Immature natural killer cell (primary cell): Measurements from ENCODE around the gene MYO7A. TPM values are rescaled to one million over a fixed set of nuclear protein-coding genes. Genes with fewer than 3 reads are reported as not detected.

Experiments
- DNase-seq, 3 donors: peaks; one replicate each; pipeline ENCODE4 v3.0.0; 2022; ENCODE audit warnings: mixed read lengths in 1 of 3
- H3K27ac Mint-ChIP-seq, 6 donors: one replicate each; pipeline ENCODE4 v1.8.0; 2020; ENCODE audit warnings: mixed read lengths in 6 of 6, mild to moderate bottlenecking in 5 of 6, inconsistent platforms in 4 of 6, moderate library complexity in 3 of 6
- H3K27me3 Mint-ChIP-seq, 3 donors: one replicate each; pipeline ENCODE4 v1.8.0; 2020 to 2021; ENCODE audit warnings: low read depth in 3 of 3, mild to moderate bottlenecking in 3 of 3, mixed read lengths in 3 of 3, moderate library complexity in 3 of 3, inconsistent platforms in 1 of 3
- H3K36me3 Mint-ChIP-seq, 3 donors: one replicate each; pipeline ENCODE4 v1.8.0; 2020; ENCODE audit warnings: mixed read lengths in 3 of 3, inconsistent platforms in 2 of 3, mild to moderate bottlenecking in 2 of 3
- H3K4me1 Mint-ChIP-seq, 2 donors: one replicate each; pipeline ENCODE4 v1.8.0; 2020; ENCODE audit warnings: inconsistent platforms in 2 of 2, mild to moderate bottlenecking in 2 of 2, mixed read lengths in 2 of 2, moderate library complexity in 1 of 2
- H3K4me3 Mint-ChIP-seq, 5 donors: one replicate each; pipeline ENCODE4 v1.8.0; 2020; ENCODE audit warnings: mild to moderate bottlenecking in 5 of 5, mixed read lengths in 5 of 5, inconsistent platforms in 3 of 5, moderate library complexity in 3 of 5
- H3K9me3 Mint-ChIP-seq, 6 donors: one replicate each; pipeline ENCODE4 v1.8.0; 2020; ENCODE audit warnings: mild to moderate bottlenecking in 6 of 6, mixed read lengths in 6 of 6, inconsistent platforms in 4 of 6, moderate library complexity in 3 of 6
- polyA plus RNA-seq, 3 donors: library from polyadenylated mRNA; unstranded; fragments of 300-500 nt; fragmentation: Illumina TruSeq; gene quantifications; one replicate each; pipeline ENCODE4 v1.2.3, GENCODE V29; 2021

Gene MYO7A
- polyA plus RNA-seq, 3 donors from 2014 or later, result 0.21 to 0.45 TPM; not detected in 1

DNA sequence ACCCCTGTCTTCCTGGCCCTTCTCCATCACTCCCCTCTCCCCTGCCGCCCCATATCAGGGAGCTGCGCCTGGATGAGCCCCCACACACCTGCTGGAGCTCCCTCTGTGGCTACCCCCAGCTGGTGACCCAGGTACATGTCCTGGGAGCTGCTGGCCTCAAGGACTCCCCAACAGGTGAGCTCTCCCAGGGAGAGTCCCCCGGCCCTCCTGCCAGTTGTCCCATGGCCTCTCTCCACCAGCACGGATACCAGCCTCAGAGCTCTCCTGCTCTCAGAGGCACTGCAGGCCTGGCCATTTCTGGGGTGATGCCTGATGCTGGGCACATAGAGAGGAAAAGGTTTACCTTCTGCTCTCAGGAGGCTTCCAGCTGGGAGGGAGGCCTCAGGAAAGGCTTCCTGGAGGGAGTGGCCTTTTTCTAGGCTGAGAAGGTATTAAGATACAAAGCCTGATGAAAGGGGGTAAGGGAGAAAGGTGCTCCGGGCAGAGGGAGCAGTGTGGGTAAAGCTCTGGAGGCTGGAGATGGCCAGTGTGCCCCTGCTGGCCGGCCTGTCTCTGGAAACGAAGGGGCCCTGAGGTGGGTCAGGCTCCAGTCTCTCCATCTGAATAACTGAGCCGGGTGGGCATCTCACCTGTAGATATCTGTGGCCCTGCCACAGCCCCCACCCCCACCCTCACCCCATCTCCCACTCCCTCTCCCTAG is 6.0 kb upstream of the MYO7A start:
- Mint-ChIP-seq H3K9me3 (no peaks in the 10 kb centered on the region), H3K36me3 (peaks cover 3 to 13% (median 5%) of the 10 kb centered on the region in 3 donors), H3K4me1 (peaks cover 0 to 14% of the 10 kb centered on the region in 2 donors), H3K4me3 (no peak overlapping the region), H3K27me3 (peaks cover 0 to 5% (median 2%) of the 10 kb centered on the region in 3 donors), H3K27ac (no peak overlapping the region)
- no peak for DNase-seq

DNA sequence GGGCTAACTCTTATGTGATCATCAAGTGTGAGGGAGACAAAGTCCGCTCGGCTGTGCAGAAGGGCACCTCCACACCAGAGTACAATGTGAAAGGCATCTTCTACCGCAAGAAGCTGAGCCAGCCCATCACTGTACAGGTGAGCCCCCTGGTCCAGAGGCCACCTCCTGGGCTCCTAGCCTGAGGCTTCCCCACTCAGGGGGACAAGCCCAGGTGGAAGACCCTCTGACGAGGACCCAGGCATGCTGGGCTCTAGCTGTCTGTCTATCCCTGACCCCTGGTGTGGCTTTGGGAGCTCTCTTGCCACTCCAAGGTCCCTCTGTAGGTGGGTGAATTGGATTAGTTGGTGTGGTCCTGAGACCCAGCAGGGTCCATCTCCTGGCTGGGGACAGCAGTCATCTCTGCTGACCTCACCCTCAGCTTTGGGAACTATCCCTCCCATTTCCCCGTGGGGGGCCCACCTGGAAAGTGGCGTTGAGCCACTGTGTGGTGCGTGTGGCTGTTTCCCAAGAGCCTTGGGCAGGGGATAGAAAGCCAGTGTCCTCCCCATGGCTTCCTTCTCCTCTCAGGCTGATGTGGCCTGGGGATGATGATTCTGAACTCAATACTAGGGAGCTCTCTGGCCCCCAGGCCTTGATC is 5.4 kb upstream of the MYO7A start:
- H3K27me3 Mint-ChIP-seq, result peaks cover 2 to 11% (median 3%) of the 10 kb centered on the region in 3 donors

DNA sequence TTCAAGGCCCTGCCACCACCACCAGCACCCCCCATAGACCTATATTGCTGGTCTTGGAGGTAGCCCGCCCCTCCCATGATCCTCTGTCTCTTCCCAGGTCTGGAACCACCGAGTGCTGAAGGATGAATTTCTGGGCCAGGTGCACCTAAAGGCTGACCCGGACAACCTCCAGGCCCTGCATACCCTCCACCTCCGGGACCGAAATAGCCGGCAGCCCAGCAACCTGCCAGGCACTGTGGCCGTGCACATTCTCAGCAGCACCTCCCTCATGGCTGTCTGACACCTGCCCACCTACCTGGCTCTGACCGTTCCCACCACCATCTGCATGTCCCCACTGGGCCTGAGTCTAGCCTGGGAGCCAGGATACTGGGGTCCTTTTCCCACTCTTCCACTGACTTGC is 4.5 kb upstream of the MYO7A start:
- no peak for DNase-seq
- no peaks in the 10 kb centered on the region for H3K9me3 Mint-ChIP-seq
- H3K27me3 Mint-ChIP-seq, result peaks cover 2 to 11% (median 4%) of the 10 kb centered on the region in 3 donors
- H3K36me3 Mint-ChIP-seq, result peaks cover 3 to 13% (median 5%) of the 10 kb centered on the region in 3 donors
- no peak overlapping the region for H3K27ac Mint-ChIP-seq
- peaks cover 5 to 20% of the 10 kb centered on the region in 2 donors for H3K4me1 Mint-ChIP-seq
- no peak overlapping the region for H3K4me3 Mint-ChIP-seq

More for the DNA sequence above, 5.4 kb upstream of the MYO7A start:
- no peak for DNase-seq
- H3K36me3 Mint-ChIP-seq, result peaks cover 3 to 13% (median 5%) of the 10 kb centered on the region in 3 donors
- no peak overlapping the region for H3K4me3 Mint-ChIP-seq
- no peaks in the 10 kb centered on the region for H3K9me3 Mint-ChIP-seq
- H3K27ac Mint-ChIP-seq, result no peak overlapping the region
- H3K4me1 Mint-ChIP-seq, result peaks cover 5 to 19% of the 10 kb centered on the region in 2 donors

DNA sequence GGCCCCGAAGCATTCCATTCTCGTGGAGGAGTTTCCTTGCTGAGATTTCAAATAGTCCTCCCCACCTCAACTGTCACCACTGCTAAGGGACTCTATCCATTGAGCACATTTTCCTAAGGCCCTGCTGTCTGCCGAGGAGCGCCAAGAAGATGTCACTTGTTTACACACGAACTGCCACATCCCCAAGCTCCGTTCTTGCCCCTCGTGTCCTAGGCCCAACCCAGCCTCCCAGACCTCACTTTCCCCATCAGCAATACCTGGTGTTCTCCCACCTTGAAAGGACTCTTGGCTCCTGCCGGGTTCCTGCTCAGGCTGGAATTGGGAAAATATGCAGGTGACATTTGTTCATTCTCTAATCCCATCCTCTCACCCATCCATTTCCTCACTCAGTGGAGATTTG is 4.0 kb upstream of the MYO7A start:
- Mint-ChIP-seq H3K27ac (no peak overlapping the region), H3K27me3 (peaks cover 2 to 11% (median 4%) of the 10 kb centered on the region in 3 donors), H3K36me3 (peaks cover 3 to 13% (median 5%) of the 10 kb centered on the region in 3 donors), H3K9me3 (no peaks in the 10 kb centered on the region), H3K4me1 (peaks cover 5 to 20% of the 10 kb centered on the region in 2 donors), H3K4me3 (no peak overlapping the region)
- no peak for DNase-seq

DNA sequence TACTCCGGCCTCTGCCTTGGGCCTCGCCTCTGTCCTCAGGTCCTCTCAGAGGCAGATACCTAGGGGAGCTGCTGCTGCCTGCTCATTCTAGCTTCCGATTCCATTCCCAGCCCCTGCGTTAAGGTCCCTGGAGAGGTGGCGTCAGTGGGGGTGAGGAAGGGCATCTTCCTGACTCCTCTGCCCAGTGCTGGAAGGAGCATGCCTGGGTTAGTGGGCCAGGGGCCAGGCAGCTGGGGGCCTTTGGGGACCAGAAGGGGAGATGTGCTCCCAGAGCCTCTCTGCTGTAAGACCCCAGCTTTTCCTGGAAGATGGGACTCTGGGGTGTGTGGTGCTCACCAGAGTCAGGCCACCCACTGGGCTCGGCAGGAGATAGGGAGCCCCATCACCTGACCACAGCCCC is 3.6 kb upstream of the MYO7A start:
- no peak overlapping the region for H3K4me3 Mint-ChIP-seq
- DNase-seq, result no peak
- peaks cover 5 to 20% of the 10 kb centered on the region in 2 donors for H3K4me1 Mint-ChIP-seq
- peaks cover 3 to 13% (median 5%) of the 10 kb centered on the region in 3 donors for H3K36me3 Mint-ChIP-seq
- H3K27me3 Mint-ChIP-seq, result peaks cover 4 to 11% (median 4%) of the 10 kb centered on the region in 3 donors
- H3K27ac Mint-ChIP-seq, result no peak overlapping the region
- H3K9me3 Mint-ChIP-seq, result no peaks in the 10 kb centered on the region

DNA sequence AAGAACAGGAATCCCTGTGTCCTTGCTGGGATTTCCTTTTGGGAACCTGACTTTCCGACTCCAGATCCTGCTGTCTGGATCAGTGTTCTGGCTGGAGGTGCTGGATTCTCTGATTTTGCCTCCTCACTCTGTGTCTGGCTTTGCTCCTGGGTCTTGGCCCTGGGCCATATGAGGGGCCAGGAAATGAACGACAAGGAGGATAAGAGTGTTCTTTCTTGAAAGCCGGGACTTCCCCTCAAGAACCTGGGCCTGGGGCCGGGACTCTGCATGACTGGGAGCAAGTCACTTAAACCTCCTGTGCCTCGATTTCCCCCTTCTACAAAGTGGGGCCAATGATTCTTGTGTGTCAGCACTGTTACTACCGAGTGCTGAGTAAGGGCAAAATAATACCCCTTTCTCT is 2.9 kb upstream of the MYO7A start:
- no peak overlapping the region for H3K4me3 Mint-ChIP-seq
- H3K4me1 Mint-ChIP-seq, result peaks cover 5 to 20% of the 10 kb centered on the region in 2 donors
- DNase-seq, result no peak
- no peak overlapping the region for H3K27ac Mint-ChIP-seq
- no peaks in the 10 kb centered on the region for H3K9me3 Mint-ChIP-seq
- H3K27me3 Mint-ChIP-seq, result peaks cover 4 to 11% (median 6%) of the 10 kb centered on the region in 3 donors
- H3K36me3 Mint-ChIP-seq, result peaks cover 3 to 13% (median 5%) of the 10 kb centered on the region in 3 donors

DNA sequence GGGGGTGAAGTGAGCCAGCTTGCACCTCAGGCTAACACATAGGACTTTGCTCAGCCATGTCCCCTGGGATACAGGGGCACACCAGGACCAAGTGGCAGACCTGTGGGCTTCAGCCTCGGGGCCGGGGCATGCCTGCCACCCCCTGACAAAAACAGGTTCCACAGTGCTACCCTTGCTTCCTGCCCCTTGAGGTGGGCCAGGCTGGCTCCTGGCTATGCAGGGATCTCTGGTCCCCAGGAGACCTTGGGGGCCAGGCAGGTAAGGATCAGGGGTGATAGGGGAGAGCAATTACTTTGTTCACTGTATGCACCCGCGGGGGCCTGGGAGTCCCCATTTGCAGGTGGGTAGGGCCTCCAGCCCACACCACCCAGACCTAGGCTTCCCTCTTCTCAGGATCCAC is 2.4 kb upstream of the MYO7A start:
- Mint-ChIP-seq H3K4me1 (peaks cover 5 to 19% of the 10 kb centered on the region in 2 donors), H3K27me3 (peaks cover 6 to 12% (median 6%) of the 10 kb centered on the region in 3 donors), H3K9me3 (no peaks in the 10 kb centered on the region), H3K36me3 (peaks cover 3 to 9% (median 4%) of the 10 kb centered on the region in 3 donors), H3K27ac (no peak overlapping the region), H3K4me3 (no peak overlapping the region)
- DNase-seq, result no peak

DNA sequence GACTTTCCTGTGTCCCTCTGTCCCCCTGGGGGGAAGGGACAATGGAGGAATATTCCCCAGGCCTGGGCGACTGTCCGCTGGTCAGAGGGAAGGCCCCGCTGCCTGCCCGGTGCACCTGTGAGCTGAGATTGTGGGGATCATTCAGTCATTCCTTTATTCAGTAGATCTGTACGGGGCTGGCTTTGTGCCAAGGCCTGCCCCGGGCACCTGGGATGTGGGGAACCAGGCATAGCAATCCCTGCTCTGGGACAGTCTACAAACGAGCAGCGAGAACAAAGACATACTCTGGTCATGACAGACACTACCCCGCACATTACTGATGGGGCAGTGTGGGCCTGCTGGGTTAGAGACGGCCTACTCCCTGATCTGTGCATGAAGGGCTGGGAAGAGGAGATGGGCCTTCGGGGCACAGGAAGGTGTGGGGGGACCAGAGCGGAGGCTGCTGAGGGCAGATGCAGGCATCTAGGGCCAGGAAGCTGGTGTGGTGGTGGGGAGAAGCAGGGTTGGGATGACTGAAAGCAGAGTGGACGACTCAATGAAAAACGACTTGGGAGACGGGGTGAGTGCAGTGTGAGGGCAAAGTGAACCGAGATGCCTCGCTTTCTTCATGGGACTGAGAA is 1.8 kb upstream of the MYO7A start:
- peaks cover 6 to 12% (median 6%) of the 10 kb centered on the region in 3 donors for H3K27me3 Mint-ChIP-seq
- no peaks in the 10 kb centered on the region for H3K9me3 Mint-ChIP-seq
- peaks cover 5 to 13% of the 10 kb centered on the region in 2 donors for H3K4me1 Mint-ChIP-seq
- peak overlapping the region; percentile 7 to 44 (median 27) for H3K4me3 Mint-ChIP-seq
- no peak for DNase-seq
- peaks cover 0 to 9% (median 3%) of the 10 kb centered on the region in 3 donors for H3K36me3 Mint-ChIP-seq
- no peak overlapping the region for H3K27ac Mint-ChIP-seq

DNA sequence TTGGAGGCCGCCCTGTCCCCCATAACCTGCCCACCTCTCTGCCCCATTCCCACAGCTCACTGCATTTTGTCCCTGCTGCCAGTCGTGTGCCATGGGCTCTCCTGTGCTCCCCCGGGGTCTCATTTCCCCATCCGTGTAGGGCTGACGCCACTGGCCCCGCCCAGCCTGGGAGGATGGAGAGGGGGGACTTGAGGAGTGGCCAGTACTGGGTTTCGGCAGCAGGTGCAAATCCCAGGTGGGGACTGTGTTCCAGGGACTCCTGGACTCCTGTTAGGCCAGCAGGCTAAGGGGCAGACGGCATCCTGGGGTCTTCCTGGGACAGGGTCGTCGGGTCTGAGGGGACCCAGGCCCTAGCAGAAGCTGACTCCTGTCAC is 1.2 kb upstream of the MYO7A start:
- peaks cover 6 to 16% (median 6%) of the 10 kb centered on the region in 3 donors for H3K27me3 Mint-ChIP-seq
- H3K27ac Mint-ChIP-seq, result no peak overlapping the region
- H3K4me1 Mint-ChIP-seq, result peaks cover 5 to 13% of the 10 kb centered on the region in 2 donors
- H3K9me3 Mint-ChIP-seq, result no peaks in the 10 kb centered on the region
- peaks cover 0 to 9% (median 3%) of the 10 kb centered on the region in 3 donors for H3K36me3 Mint-ChIP-seq
- peak overlapping the region in 1 of 5 donors; percentile 38 for H3K4me3 Mint-ChIP-seq
- DNase-seq, result no peak

DNA sequence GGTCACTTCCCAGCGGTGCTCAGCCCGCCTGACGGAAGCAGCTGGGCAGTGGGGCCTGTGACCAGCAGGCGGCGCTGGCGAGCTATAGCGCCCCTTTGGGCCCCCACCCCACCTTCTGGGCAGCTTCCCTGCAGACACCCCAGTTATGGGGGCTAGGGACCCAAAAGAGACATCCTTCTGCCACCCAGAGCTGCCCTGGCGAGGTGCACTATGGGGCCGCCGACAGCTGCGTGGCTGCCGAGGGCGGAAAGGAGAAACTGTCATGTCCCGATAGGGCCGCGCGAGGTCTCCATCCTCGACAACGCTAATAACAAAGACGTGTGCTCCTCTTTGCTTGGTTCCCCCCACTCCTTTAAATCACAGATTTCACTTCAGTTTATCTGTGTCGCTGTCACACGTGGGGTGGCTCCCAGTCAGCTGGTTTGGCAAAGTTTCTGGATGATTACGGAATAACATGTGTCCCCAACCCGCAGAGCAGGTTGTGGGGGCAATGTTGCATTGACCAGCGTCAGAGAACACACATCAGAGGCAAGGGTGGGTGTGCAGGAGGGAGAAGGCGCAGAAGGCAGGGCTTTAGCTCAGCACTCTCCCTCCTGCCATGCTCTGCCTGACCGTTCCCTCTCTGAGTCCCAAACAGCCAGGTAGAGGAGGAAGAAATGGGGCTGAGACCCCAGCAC is 673 bp upstream of the MYO7A start:
- peaks cover 5 to 13% of the 10 kb centered on the region in 2 donors for H3K4me1 Mint-ChIP-seq
- H3K36me3 Mint-ChIP-seq, result peaks cover 0 to 9% (median 3%) of the 10 kb centered on the region in 3 donors
- no peak overlapping the region for H3K27ac Mint-ChIP-seq
- H3K4me3 Mint-ChIP-seq, result peak overlapping the region in 4 of 5 donors; percentile 23 to 65 (median 46)
- peak; percentile 52 to 58 (median 56) for DNase-seq
- peaks cover 6 to 16% (median 6%) of the 10 kb centered on the region in 3 donors for H3K27me3 Mint-ChIP-seq
- no peaks in the 10 kb centered on the region for H3K9me3 Mint-ChIP-seq

DNA sequence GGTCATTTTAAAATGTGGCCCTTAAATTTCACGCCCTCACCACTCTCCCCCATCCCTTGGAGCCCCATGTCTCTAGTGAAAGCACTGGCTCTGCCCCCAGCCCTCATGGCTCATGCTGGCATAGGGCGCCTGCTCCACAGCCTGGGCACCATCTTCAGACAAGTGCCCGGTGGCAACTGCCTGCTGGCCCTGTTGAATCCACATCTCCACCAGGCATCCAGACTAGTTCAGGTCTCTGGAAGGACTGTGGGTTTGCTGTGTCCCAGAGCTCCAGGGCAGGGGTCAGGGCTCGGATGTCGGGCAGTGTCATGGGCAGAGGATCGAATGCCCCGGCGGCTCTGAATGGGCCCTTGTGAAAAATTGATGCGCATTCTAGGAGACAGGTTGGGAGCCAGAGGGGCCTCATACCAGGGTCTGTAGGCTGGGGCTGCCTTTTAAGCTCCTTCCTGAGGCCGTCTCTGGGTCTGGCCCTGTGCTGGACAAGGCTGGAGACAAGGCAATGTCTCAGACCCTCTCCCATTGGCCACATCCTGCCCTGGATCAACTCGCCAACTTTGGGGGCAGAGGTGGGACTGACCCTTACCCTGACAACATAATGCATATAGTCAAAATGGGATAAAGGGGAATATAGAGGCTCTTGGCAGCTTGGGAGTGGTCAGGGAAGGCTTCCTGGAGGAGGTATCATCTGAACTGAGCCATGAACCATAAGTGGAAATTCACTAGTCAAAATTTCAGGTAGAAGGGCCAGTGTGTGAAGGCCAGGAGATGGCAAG is 1.2 kb downstream of the MYO7A start:
- H3K9me3 Mint-ChIP-seq, result no peaks in the 10 kb centered on the region
- peak overlapping the region in 1 of 5 donors; percentile 7 for H3K4me3 Mint-ChIP-seq
- H3K27ac Mint-ChIP-seq, result peak overlapping the region in 2 of 6 donors; percentile 7 to 68
- H3K27me3 Mint-ChIP-seq, result peaks cover 6 to 14% (median 6%) of the 10 kb centered on the region in 3 donors
- peaks cover 0 to 3% (median 1%) of the 10 kb centered on the region in 3 donors for H3K36me3 Mint-ChIP-seq
- DNase-seq, result no peak
- H3K4me1 Mint-ChIP-seq, result peaks cover 5 to 13% of the 10 kb centered on the region in 2 donors

DNA sequence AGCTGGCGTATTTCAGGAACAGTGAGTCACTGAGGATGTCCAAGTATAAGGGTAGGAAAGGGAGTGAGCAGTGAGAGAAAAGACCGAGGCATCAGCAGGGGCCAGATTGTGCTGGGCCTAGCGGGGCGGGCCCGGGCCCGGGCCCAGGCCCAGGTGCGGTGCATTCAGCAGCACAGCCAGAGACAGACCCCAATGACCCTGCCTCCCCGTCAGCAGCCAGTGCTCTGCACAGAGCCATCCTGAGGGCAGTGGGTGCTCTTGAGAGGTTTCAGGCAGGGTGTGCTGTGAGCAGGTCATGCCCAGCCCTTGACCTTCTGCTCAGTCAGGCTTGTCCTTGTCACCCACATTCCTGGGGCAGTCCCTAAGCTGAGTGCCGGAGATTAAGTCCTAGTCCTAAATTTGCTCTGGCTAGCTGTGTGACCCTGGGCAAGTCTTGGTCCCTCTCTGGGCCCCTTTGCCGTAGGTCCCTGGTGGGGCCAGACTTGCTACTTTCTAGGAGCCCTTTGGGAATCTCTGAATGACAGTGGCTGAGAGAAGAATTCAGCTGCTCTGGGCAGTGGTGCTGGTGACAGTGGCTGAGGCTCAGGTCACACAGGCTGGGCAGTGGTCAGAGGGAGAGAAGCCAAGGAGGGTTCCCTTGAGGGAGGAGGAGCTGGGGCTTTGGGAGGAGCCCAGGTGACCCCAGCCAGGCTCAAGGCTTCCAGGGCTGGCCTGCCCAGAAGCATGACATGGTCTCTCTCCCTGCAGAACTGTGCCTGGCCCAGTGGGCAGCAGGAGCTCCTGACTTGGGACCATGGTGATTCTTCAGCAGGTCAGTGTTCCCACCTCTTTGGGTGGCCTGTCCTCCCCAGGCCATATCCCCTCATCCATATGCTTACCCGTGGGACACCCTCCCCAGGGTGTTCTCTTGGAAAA is 2.1 kb downstream of the MYO7A start:
- no peaks in the 10 kb centered on the region for H3K36me3 Mint-ChIP-seq
- no peak for DNase-seq
- peaks cover 5 to 13% of the 10 kb centered on the region in 2 donors for H3K4me1 Mint-ChIP-seq
- H3K4me3 Mint-ChIP-seq, result no peak overlapping the region
- peaks cover 6 to 14% (median 6%) of the 10 kb centered on the region in 3 donors for H3K27me3 Mint-ChIP-seq
- H3K9me3 Mint-ChIP-seq, result no peaks in the 10 kb centered on the region
- peak overlapping the region in 2 of 6 donors; percentile 7 to 68 for H3K27ac Mint-ChIP-seq
